Mucosa of gallbladder (tissue), 1 donor: ENCODE data around the gene CDH4. TPM values are rescaled to one million over a fixed set of nuclear protein-coding genes. Genes with fewer than 3 reads are reported as not detected.

Source experiments
- DNase-seq: peaks from one replicate; pipeline ENCODE4 v3.0.0-alpha.2; 2020; ENCODE audit warnings: low spot score
- total RNA-seq: library from RNA; stranded (reverse); gene quantifications from one replicate; pipeline ENCODE4 v1.2.1, GENCODE V29; 2021
- donor health status: DM: no; HTN: no; CAD: no.

Gene CDH4
- total RNA-seq, 1 donor from 2014 or later: 3.5 TPM

- no peak for DNase-seq
These were observed 511.1 kb downstream of the CDH4 start for GRCh38 chr20:61762886-61763739.

- DNase-seq: no peak
These were observed 511.8 kb downstream of the CDH4 start for GRCh38 chr20:61763740-61764400.

- no peak for DNase-seq
These were observed 512.5 kb downstream of the CDH4 start for GRCh38 chr20:61764471-61765025.

GRCh38 chr20:61765081-61765870, 513.2 kb downstream of the CDH4 start:
- no peak for DNase-seq

- no peak for DNase-seq
These were observed 514.0 kb downstream of the CDH4 start for GRCh38 chr20:61765871-61766654.

GRCh38 chr20:61766921-61767610, 515.0 kb downstream of the CDH4 start:
- no peak for DNase-seq

GRCh38 chr20:61767761-61768494, 515.9 kb downstream of the CDH4 start:
- no peak for DNase-seq

- no peak for DNase-seq
These were observed 516.7 kb downstream of the CDH4 start for GRCh38 chr20:61768571-61769285.

- DNase-seq: no peak
These were observed 517.3 kb downstream of the CDH4 start for GRCh38 chr20:61769286-61769832.

- DNase-seq: no peak
These were observed 518.1 kb downstream of the CDH4 start for GRCh38 chr20:61770113-61770585.

- DNase-seq: no peak
These were observed 519.8 kb downstream of the CDH4 start for GRCh38 chr20:61771805-61772350.

- DNase-seq: no peak
These were observed 521.0 kb downstream of the CDH4 start for GRCh38 chr20:61772828-61773631.

GRCh38 chr20:61773926-61774587, 522.0 kb downstream of the CDH4 start:
- DNase-seq: no peak

GRCh38 chr20:61775423-61775822, 523.4 kb downstream of the CDH4 start:
- DNase-seq: no peak

- DNase-seq: no peak
These were observed 524.5 kb downstream of the CDH4 start for GRCh38 chr20:61776491-61777075.

- DNase-seq: no peak
These were observed 525.9 kb downstream of the CDH4 start for GRCh38 chr20:61777773-61778494.
